B cell (primary cell): Measurements from ENCODE around the gene PRRC2A.

Source experiments
- EZH2 ChIP-seq: IDR thresholded peaks from 2 replicates; pipeline ENCODE4 v1.6.1; 2012; ENCODE audit warnings: borderline replicate concordance, low read depth, mild to moderate bottlenecking, moderate library complexity, low read length; ENCODE audit not compliant: insufficient read depth, poor library complexity, severe bottlenecking
- TF ChIP-seq, protein P1 (sequence below): fragments of 200-600 bp; IDR thresholded peaks from one replicate; pipeline ENCODE4 v1.8.0; 2022; ENCODE audit warnings: antibody characterized with exemption, mild to moderate bottlenecking

DNA sequence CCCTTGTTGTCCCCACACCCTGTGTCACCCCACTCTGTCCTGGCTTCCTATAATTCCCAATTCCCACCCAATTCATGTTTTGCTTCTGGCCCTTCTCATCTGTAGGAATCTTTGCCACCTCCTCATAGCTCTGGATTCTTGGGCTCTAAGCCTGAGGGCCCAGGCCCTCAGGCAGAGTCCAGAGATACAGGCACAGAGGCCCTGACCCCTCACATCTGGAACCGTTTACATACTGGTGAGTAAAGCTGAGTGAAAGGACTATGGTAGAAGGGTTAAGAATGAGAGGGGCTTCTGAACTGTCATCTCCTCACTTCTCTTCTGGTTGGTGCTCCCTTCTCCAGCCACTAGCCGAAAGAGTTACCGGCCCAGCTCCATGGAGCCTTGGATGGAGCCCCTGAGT is 13.6 kb downstream of the PRRC2A start:
- TF ChIP-seq, protein P1, sequence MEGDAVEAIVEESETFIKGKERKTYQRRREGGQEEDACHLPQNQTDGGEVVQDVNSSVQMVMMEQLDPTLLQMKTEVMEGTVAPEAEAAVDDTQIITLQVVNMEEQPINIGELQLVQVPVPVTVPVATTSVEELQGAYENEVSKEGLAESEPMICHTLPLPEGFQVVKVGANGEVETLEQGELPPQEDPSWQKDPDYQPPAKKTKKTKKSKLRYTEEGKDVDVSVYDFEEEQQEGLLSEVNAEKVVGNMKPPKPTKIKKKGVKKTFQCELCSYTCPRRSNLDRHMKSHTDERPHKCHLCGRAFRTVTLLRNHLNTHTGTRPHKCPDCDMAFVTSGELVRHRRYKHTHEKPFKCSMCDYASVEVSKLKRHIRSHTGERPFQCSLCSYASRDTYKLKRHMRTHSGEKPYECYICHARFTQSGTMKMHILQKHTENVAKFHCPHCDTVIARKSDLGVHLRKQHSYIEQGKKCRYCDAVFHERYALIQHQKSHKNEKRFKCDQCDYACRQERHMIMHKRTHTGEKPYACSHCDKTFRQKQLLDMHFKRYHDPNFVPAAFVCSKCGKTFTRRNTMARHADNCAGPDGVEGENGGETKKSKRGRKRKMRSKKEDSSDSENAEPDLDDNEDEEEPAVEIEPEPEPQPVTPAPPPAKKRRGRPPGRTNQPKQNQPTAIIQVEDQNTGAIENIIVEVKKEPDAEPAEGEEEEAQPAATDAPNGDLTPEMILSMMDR: no peak
- TF ChIP-seq EZH2: no peak
